Urinary bladder (tissue), 4 donors: Measurements from ENCODE around the gene NNMT. TPM values are rescaled to one million over a fixed set of nuclear protein-coding genes. Genes with fewer than 3 reads are reported as not detected.
A peak's percentile ranks its signal among the peaks of the same experiment; 100 is the strongest.

Experiments
- DNase-seq: peaks from one replicate; pipeline ENCODE4 v3.0.0-alpha.2; 2015; ENCODE audit errors: extremely low spot score
- H3K27ac ChIP-seq: one replicate; pipeline ENCODE4 v1.5.1; 2013; ENCODE audit warnings: low read depth, mild to moderate bottlenecking, moderate library complexity
- H3K36me3 ChIP-seq: one replicate; pipeline ENCODE4 v1.6.1; 2013; ENCODE audit warnings: mild to moderate bottlenecking, moderate library complexity; ENCODE audit not compliant: insufficient read depth
- H3K4me1 ChIP-seq: one replicate; pipeline ENCODE4 v1.6.1; 2013; ENCODE audit warnings: mild to moderate bottlenecking, moderate library complexity; ENCODE audit not compliant: insufficient read depth
- H3K4me3 ChIP-seq: one replicate; pipeline ENCODE4 v1.5.1; 2013; ENCODE audit warnings: low read depth, low read length
- WGBS: extraction: QIAGEN DNeasy Blood & Tissue Kit; methylation state at CpG from one replicate; pipeline ENCODE4 v1.1.7; 2013; 5-methylcytosine and 5-hydroxymethylcytosine counted together
- polyA plus RNA-seq: library from polyadenylated mRNA; stranded (reverse); fragments of 200-250 nt; gene quantifications from one replicate; pipeline ENCODE4 v1.2.3, GENCODE V29; 2013
- total RNA-seq: library from RNA; depleted of rRNA; stranded (reverse); fragments of >200 nt; gene quantifications from one replicate; pipeline ENCODE4 v1.2.3, GENCODE V29; 2014
- donor health status: healthy with polysubstance abuse.
- donor health status: healthy.

Gene NNMT
- total and polyA plus RNA-seq, 2 donors, result 9.7 to 388 TPM

GRCh38 chr11:114342476-114342875 is 46.3 kb downstream of the NNMT start:
- no peak for DNase-seq
- H3K36me3 ChIP-seq, result no peaks in the 10 kb centered on the region
- H3K27ac ChIP-seq, result no peak overlapping the region
- H3K4me3 ChIP-seq, result no peak overlapping the region
- 94% methylated on average over 2 of the region's 2 CpGs for WGBS
- H3K4me1 ChIP-seq, result no peaks in the 10 kb centered on the region

- no peak for DNase-seq
- no peaks in the 10 kb centered on the region for H3K4me1 ChIP-seq
- 79% methylated on average over 6 of the region's 6 CpGs for WGBS
Measured at GRCh38 chr11:114343020-114343419, 46.8 kb downstream of the NNMT start.

GRCh38 chr11:114343493-114343892 is 47.3 kb downstream of the NNMT start:
- no peak overlapping the region for H3K4me3 ChIP-seq
- no peak overlapping the region for H3K27ac ChIP-seq
- DNase-seq, result no peak
- no peaks in the 10 kb centered on the region for H3K4me1 ChIP-seq
- no peaks in the 10 kb centered on the region for H3K36me3 ChIP-seq
- 85% methylated on average over 4 of the region's 4 CpGs for WGBS

More at GRCh38 chr11:114343020-114343419, 46.8 kb downstream of the NNMT start:
- H3K36me3 ChIP-seq, result no peaks in the 10 kb centered on the region
- no peak overlapping the region for H3K27ac ChIP-seq
- H3K4me3 ChIP-seq, result no peak overlapping the region

- WGBS, result 72% methylated on average over 4 of the region's 4 CpGs
- Histone ChIP-seq H3K4me3 (no peak overlapping the region), H3K4me1 (no peaks in the 10 kb centered on the region), H3K36me3 (no peaks in the 10 kb centered on the region), H3K27ac (no peak overlapping the region)
- no peak for DNase-seq
Measured at GRCh38 chr11:114344494-114344893, 48.3 kb downstream of the NNMT start.

GRCh38 chr11:114345575-114346222 is 49.5 kb downstream of the NNMT start:
- Histone ChIP-seq H3K4me3 (no peak overlapping the region), H3K4me1 (no peaks in the 10 kb centered on the region), H3K36me3 (no peaks in the 10 kb centered on the region), H3K27ac (no peak overlapping the region)
- 78% methylated on average over 3 of the region's 3 CpGs for WGBS
- no peak for DNase-seq

- Histone ChIP-seq H3K27ac (no peak overlapping the region), H3K4me1 (no peaks in the 10 kb centered on the region), H3K36me3 (no peaks in the 10 kb centered on the region), H3K4me3 (no peak overlapping the region)
- 73% methylated on average over 4 of the region's 4 CpGs for WGBS
- no peak for DNase-seq
Measured at GRCh38 chr11:114346709-114347141, 50.5 kb downstream of the NNMT start.

GRCh38 chr11:114348200-114349191 is 52.3 kb downstream of the NNMT start:
- WGBS, result 75% methylated on average over 13 of the region's 13 CpGs
- peak; percentile 15 for DNase-seq
- no peak overlapping the region for H3K4me3 ChIP-seq
- H3K4me1 ChIP-seq, result no peaks in the 10 kb centered on the region
- no peak overlapping the region for H3K27ac ChIP-seq
- no peaks in the 10 kb centered on the region for H3K36me3 ChIP-seq

- Histone ChIP-seq H3K4me1 (no peaks in the 10 kb centered on the region), H3K4me3 (no peak overlapping the region)
- 84% methylated on average over 10 of the region's 10 CpGs for WGBS
Measured at GRCh38 chr11:114350022-114350421, 53.8 kb downstream of the NNMT start.

GRCh38 chr11:114353443-114353842 is 57.2 kb downstream of the NNMT start:
- Histone ChIP-seq H3K27ac (no peak overlapping the region), H3K4me1 (no peaks in the 10 kb centered on the region), H3K4me3 (no peak overlapping the region), H3K36me3 (no peaks in the 10 kb centered on the region)
- no peak for DNase-seq
- 76% methylated on average over 3 of the region's 3 CpGs for WGBS

More at GRCh38 chr11:114350022-114350421, 53.8 kb downstream of the NNMT start:
- no peak for DNase-seq
- H3K36me3 ChIP-seq, result no peaks in the 10 kb centered on the region
- no peak overlapping the region for H3K27ac ChIP-seq

- WGBS, result 56% methylated on average over 3 of the region's 3 CpGs
- no peaks in the 10 kb centered on the region for H3K36me3 ChIP-seq
- no peak for DNase-seq
- H3K4me3 ChIP-seq, result no peak overlapping the region
- H3K4me1 ChIP-seq, result no peaks in the 10 kb centered on the region
- no peak overlapping the region for H3K27ac ChIP-seq
Measured at GRCh38 chr11:114354076-114354475, 57.9 kb downstream of the NNMT start.

- Histone ChIP-seq H3K36me3 (no peaks in the 10 kb centered on the region), H3K4me1 (no peaks in the 10 kb centered on the region), H3K27ac (no peak overlapping the region), H3K4me3 (no peak overlapping the region)
- DNase-seq, result no peak
- WGBS, result 63% methylated on average over 1 of the region's 1 CpG
Measured at GRCh38 chr11:114358716-114359115, 62.5 kb downstream of the NNMT start.

- no peak overlapping the region for H3K27ac ChIP-seq
- H3K4me3 ChIP-seq, result no peak overlapping the region
- H3K4me1 ChIP-seq, result no peaks in the 10 kb centered on the region
- no peaks in the 10 kb centered on the region for H3K36me3 ChIP-seq
- no peak for DNase-seq
Measured at GRCh38 chr11:114359342-114359741, 63.1 kb downstream of the NNMT start.

- no peak overlapping the region for H3K4me3 ChIP-seq
- no peak overlapping the region for H3K27ac ChIP-seq
- DNase-seq, result no peak
- no peaks in the 10 kb centered on the region for H3K36me3 ChIP-seq
- H3K4me1 ChIP-seq, result no peaks in the 10 kb centered on the region
- 79% methylated on average over 4 of the region's 4 CpGs for WGBS
Measured at GRCh38 chr11:114362326-114362725, 66.1 kb downstream of the NNMT start.

- Histone ChIP-seq H3K4me3 (no peak overlapping the region), H3K4me1 (no peaks in the 10 kb centered on the region), H3K27ac (no peak overlapping the region), H3K36me3 (no peaks in the 10 kb centered on the region)
- no peak for DNase-seq
- WGBS, result 58% methylated on average over 3 of the region's 3 CpGs
Measured at GRCh38 chr11:114362958-114363357, 66.8 kb downstream of the NNMT start.
